A673 (cell line): ENCODE measurements around the gene SRCIN1.
A peak's percentile ranks its signal among the peaks of the same experiment; 100 is the strongest.
"Not testable (repeated sequence)": the region's sequence is repeated elsewhere in the genome, so short reads cannot be mapped to it uniquely, and the experiment has no call there.

Experiments used
- CTCF ChIP-seq: fragments of 300-800, 200-600 bp; sonication (generic); conservative IDR thresholded peaks from 2 replicates; pipeline ENCODE4 v1.5.1; 2017; ENCODE audit warnings: low read depth, mild to moderate bottlenecking, antibody characterized with exemption, low read length, moderate library complexity, mixed read lengths
- EZH2 ChIP-seq: fragments of 200-600 bp; sonication (generic); IDR thresholded peaks from 2 replicates; pipeline ENCODE4 v1.6.1; 2017; ENCODE audit warnings: borderline replicate concordance, low read depth, mild to moderate bottlenecking, mixed read lengths, antibody characterized with exemption, low read length; ENCODE audit not compliant: poor library complexity, severe bottlenecking

GRCh38 chr17:38484242-38485145 is 121.3 kb downstream of the SRCIN1 start:
- TF ChIP-seq CTCF, result peak; percentile 64
- not testable (repeated sequence) for TF ChIP-seq EZH2
